Measurements from ENCODE around the gene SPEM1.

SPEM1 gene

GRCh38 chr17:7419819-7420610 lies at the start of gene SPEM1:
SPEM1 (plus strand) TSS chr17:7420324; CDS start chr17:7420385, 61 bp downstream.
- H3K4me1 ChIP-seq (ENCODE audit: control insufficient read depth, insufficient read depth, low read length): no peaks in the 10 kb centered on the region
- no peaks in the 10 kb centered on the region for H3K27me3 ChIP-seq (ENCODE audit: control insufficient read depth, insufficient read depth, low read length)
- no peaks in the 10 kb centered on the region for H3K9me3 ChIP-seq (ENCODE audit: control insufficient read depth, insufficient read depth, low read length)
- H3K36me3 ChIP-seq (ENCODE audit: control insufficient read depth, insufficient read depth, low read length): peaks cover 27% of the 10 kb centered on the region
- H3K4me3 ChIP-seq (ENCODE audit: low read depth, low read length): no peak within 1 kb of the TSS
- no peak within 1 kb of the TSS for H3K9ac ChIP-seq (ENCODE audit: low read depth, low read length)

- Histone ChIP-seq H3K4me1 (ENCODE audit: control insufficient read depth, insufficient read depth, low read length) (peaks cover 4% of the 10 kb centered on the region), H3K27me3 (ENCODE audit: control insufficient read depth, insufficient read depth, low read length) (no peaks in the 10 kb centered on the region), H3K36me3 (ENCODE audit: control insufficient read depth, insufficient read depth, low read length) (no peaks in the 10 kb centered on the region), H3K9me3 (ENCODE audit: control insufficient read depth, insufficient read depth, low read length) (no peaks in the 10 kb centered on the region), H3K9ac (ENCODE audit: low read depth, low read length) (no peak overlapping the region), H3K4me3 (ENCODE audit: low read depth, low read length) (no peak overlapping the region)
These were observed 49.3 kb upstream of the SPEM1 start for GRCh38 chr17:7370853-7371252.

GRCh38 chr17:7374353-7374752 lies 45.8 kb upstream of the SPEM1 start:
- H3K27me3 ChIP-seq (ENCODE audit: control insufficient read depth, insufficient read depth, low read length): no peaks in the 10 kb centered on the region
- H3K4me1 ChIP-seq (ENCODE audit: control insufficient read depth, insufficient read depth, low read length): no peaks in the 10 kb centered on the region
- no peak overlapping the region for H3K4me3 ChIP-seq (ENCODE audit: low read depth, low read length)
- H3K9me3 ChIP-seq (ENCODE audit: control insufficient read depth, insufficient read depth, low read length): no peaks in the 10 kb centered on the region
- no peaks in the 10 kb centered on the region for H3K36me3 ChIP-seq (ENCODE audit: control insufficient read depth, insufficient read depth, low read length)
- H3K9ac ChIP-seq (ENCODE audit: low read depth, low read length): no peak overlapping the region

- peaks cover 35% of the 10 kb centered on the region for H3K27me3 ChIP-seq (ENCODE audit: control insufficient read depth, insufficient read depth, low read length)
- H3K9ac ChIP-seq (ENCODE audit: low read depth, low read length): no peak overlapping the region
These were observed 41.0 kb upstream of the SPEM1 start for GRCh38 chr17:7379134-7379533.

GRCh38 chr17:7380321-7380720 lies 39.8 kb upstream of the SPEM1 start:
- peaks cover 35% of the 10 kb centered on the region for H3K27me3 ChIP-seq (ENCODE audit: control insufficient read depth, insufficient read depth, low read length)
- no peak overlapping the region for H3K9ac ChIP-seq (ENCODE audit: low read depth, low read length)
- H3K4me3 ChIP-seq (ENCODE audit: low read depth, low read length): peak overlapping the region; percentile 50
- H3K4me1 ChIP-seq (ENCODE audit: control insufficient read depth, insufficient read depth, low read length): peaks cover 9% of the 10 kb centered on the region
- H3K36me3 ChIP-seq (ENCODE audit: control insufficient read depth, insufficient read depth, low read length): no peaks in the 10 kb centered on the region
- no peaks in the 10 kb centered on the region for H3K9me3 ChIP-seq (ENCODE audit: control insufficient read depth, insufficient read depth, low read length)

More at GRCh38 chr17:7379134-7379533, 41.0 kb upstream of the SPEM1 start:
- Histone ChIP-seq H3K4me3 (ENCODE audit: low read depth, low read length) (no peak overlapping the region), H3K4me1 (ENCODE audit: control insufficient read depth, insufficient read depth, low read length) (peaks cover 9% of the 10 kb centered on the region), H3K9me3 (ENCODE audit: control insufficient read depth, insufficient read depth, low read length) (no peaks in the 10 kb centered on the region), H3K36me3 (ENCODE audit: control insufficient read depth, insufficient read depth, low read length) (no peaks in the 10 kb centered on the region)

- peaks cover 35% of the 10 kb centered on the region for H3K27me3 ChIP-seq (ENCODE audit: control insufficient read depth, insufficient read depth, low read length)
- peaks cover 9% of the 10 kb centered on the region for H3K4me1 ChIP-seq (ENCODE audit: control insufficient read depth, insufficient read depth, low read length)
- no peak within 1 kb of the TSS for H3K9ac ChIP-seq (ENCODE audit: low read depth, low read length)
- H3K4me3 ChIP-seq (ENCODE audit: low read depth, low read length): peak within 1 kb of the TSS; percentile 50
- H3K9me3 ChIP-seq (ENCODE audit: control insufficient read depth, insufficient read depth, low read length): no peaks in the 10 kb centered on the region
- H3K36me3 ChIP-seq (ENCODE audit: control insufficient read depth, insufficient read depth, low read length): no peaks in the 10 kb centered on the region
These were observed 39.1 kb upstream of the SPEM1 start, which contains the start of gene TNK1 for GRCh38 chr17:7380855-7381683. TNK1 (plus strand) TSS chr17:7381089; CDS start chr17:7382927, 1,838 bp downstream.

- Histone ChIP-seq H3K9me3 (ENCODE audit: control insufficient read depth, insufficient read depth, low read length) (no peaks in the 10 kb centered on the region), H3K4me1 (ENCODE audit: control insufficient read depth, insufficient read depth, low read length) (peaks cover 9% of the 10 kb centered on the region), H3K4me3 (ENCODE audit: low read depth, low read length) (no peak overlapping the region), H3K9ac (ENCODE audit: low read depth, low read length) (no peak overlapping the region), H3K27me3 (ENCODE audit: control insufficient read depth, insufficient read depth, low read length) (peaks cover 35% of the 10 kb centered on the region), H3K36me3 (ENCODE audit: control insufficient read depth, insufficient read depth, low read length) (no peaks in the 10 kb centered on the region)
These were observed 37.2 kb upstream of the SPEM1 start for GRCh38 chr17:7382901-7383300.

GRCh38 chr17:7383371-7383741 lies 36.8 kb upstream of the SPEM1 start:
- Histone ChIP-seq H3K36me3 (ENCODE audit: control insufficient read depth, insufficient read depth, low read length) (no peaks in the 10 kb centered on the region), H3K9ac (ENCODE audit: low read depth, low read length) (no peak overlapping the region), H3K4me3 (ENCODE audit: low read depth, low read length) (peak overlapping the region; percentile 76), H3K27me3 (ENCODE audit: control insufficient read depth, insufficient read depth, low read length) (peaks cover 35% of the 10 kb centered on the region), H3K4me1 (ENCODE audit: control insufficient read depth, insufficient read depth, low read length) (peaks cover 9% of the 10 kb centered on the region), H3K9me3 (ENCODE audit: control insufficient read depth, insufficient read depth, low read length) (no peaks in the 10 kb centered on the region)

GRCh38 chr17:7383742-7384488 lies 36.2 kb upstream of the SPEM1 start:
- peaks cover 35% of the 10 kb centered on the region for H3K27me3 ChIP-seq (ENCODE audit: control insufficient read depth, insufficient read depth, low read length)
- peak overlapping the region; percentile 76 for H3K4me3 ChIP-seq (ENCODE audit: low read depth, low read length)
- no peaks in the 10 kb centered on the region for H3K9me3 ChIP-seq (ENCODE audit: control insufficient read depth, insufficient read depth, low read length)
- no peak overlapping the region for H3K9ac ChIP-seq (ENCODE audit: low read depth, low read length)
- H3K4me1 ChIP-seq (ENCODE audit: control insufficient read depth, insufficient read depth, low read length): peaks cover 9% of the 10 kb centered on the region
- peaks cover under 1% of the 10 kb centered on the region for H3K36me3 ChIP-seq (ENCODE audit: control insufficient read depth, insufficient read depth, low read length)

- Histone ChIP-seq H3K27me3 (ENCODE audit: control insufficient read depth, insufficient read depth, low read length) (peaks cover 33% of the 10 kb centered on the region), H3K9me3 (ENCODE audit: control insufficient read depth, insufficient read depth, low read length) (no peaks in the 10 kb centered on the region), H3K4me3 (ENCODE audit: low read depth, low read length) (peak overlapping the region; percentile 76), H3K9ac (ENCODE audit: low read depth, low read length) (no peak overlapping the region), H3K36me3 (ENCODE audit: control insufficient read depth, insufficient read depth, low read length) (peaks cover 4% of the 10 kb centered on the region), H3K4me1 (ENCODE audit: control insufficient read depth, insufficient read depth, low read length) (peaks cover 9% of the 10 kb centered on the region)
These were observed 35.5 kb upstream of the SPEM1 start for GRCh38 chr17:7384489-7385081.

GRCh38 chr17:7388856-7389255 lies 31.3 kb upstream of the SPEM1 start:
- no peak overlapping the region for H3K4me3 ChIP-seq (ENCODE audit: low read depth, low read length)
- H3K36me3 ChIP-seq (ENCODE audit: control insufficient read depth, insufficient read depth, low read length): peaks cover 17% of the 10 kb centered on the region
- no peaks in the 10 kb centered on the region for H3K9me3 ChIP-seq (ENCODE audit: control insufficient read depth, insufficient read depth, low read length)
- no peaks in the 10 kb centered on the region for H3K27me3 ChIP-seq (ENCODE audit: control insufficient read depth, insufficient read depth, low read length)
- H3K4me1 ChIP-seq (ENCODE audit: control insufficient read depth, insufficient read depth, low read length): no peaks in the 10 kb centered on the region
- no peak overlapping the region for H3K9ac ChIP-seq (ENCODE audit: low read depth, low read length)

Data from iPS-15b (cell line).